Brain microvascular endothelial cell (primary cell): Measurements from ENCODE around the gene NCKIPSD.
A peak's percentile ranks its signal among the peaks of the same experiment; 100 is the strongest.

ENCODE experiments used
- DNase-seq: peaks from one replicate; pipeline ENCODE4 v3.0.0-alpha.2; 2020
- H3K27ac ChIP-seq: fragments of 250-450 bp; sonication (Bioruptor Pico); 2 replicates; pipeline ENCODE4 v1.5.1; 2020; ENCODE audit warnings: mild to moderate bottlenecking, moderate library complexity
- H3K27me3 ChIP-seq: fragments of 250-450 bp; sonication (Bioruptor Pico); replicated peaks from 2 replicates; pipeline ENCODE4 v1.5.1; 2020; ENCODE audit warnings: mild to moderate bottlenecking
- H3K36me3 ChIP-seq: fragments of 250-450 bp; sonication (Bioruptor Pico); replicated peaks from 2 replicates; pipeline ENCODE4 v1.5.1; 2020; ENCODE audit warnings: mild to moderate bottlenecking
- H3K4me3 ChIP-seq: 2 replicates; pipeline ENCODE4 v1.5.1; 2011; ENCODE audit warnings: low read depth, mild to moderate bottlenecking, control low read depth, low read length, moderate library complexity
- in situ Hi-C: cut with HindIII; loops from 2 replicates; pipeline ENCODE4 v1.10.0; 2017; ENCODE audit warnings: low sequenced_read_pairs, low pct_ligation_motif_present
- TF ChIP-seq, protein P1 (sequence below): IDR thresholded peaks from 2 replicates; pipeline ENCODE4 v1.5.1; 2011; ENCODE audit warnings: low read depth, mild to moderate bottlenecking, moderate library complexity, low read length, control low read depth, inconsistent platforms; ENCODE audit errors: missing control alignments

NCKIPSD gene

DNA sequence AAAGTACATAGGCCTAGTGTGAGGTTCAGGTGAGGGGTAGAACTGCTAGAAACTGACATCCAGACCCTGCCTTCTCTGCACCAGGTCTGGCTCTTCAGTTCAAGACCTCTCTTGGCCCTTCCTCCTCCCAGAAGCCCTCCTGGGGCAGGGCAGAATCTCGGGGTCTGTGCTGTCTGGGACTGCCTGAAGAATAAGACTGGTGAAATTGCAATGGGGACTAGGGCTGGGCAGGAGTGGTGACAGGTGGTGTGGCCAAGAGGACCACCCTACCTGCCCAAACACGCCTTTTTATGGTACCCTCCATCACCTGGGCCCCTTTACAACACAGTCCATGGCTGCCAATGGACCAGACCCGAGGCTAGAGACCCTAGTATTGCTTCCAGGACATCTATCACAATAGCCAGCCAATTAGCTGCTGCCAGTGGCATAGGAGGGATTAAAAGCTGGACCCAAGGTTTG lies 1.5 kb upstream of the NCKIPSD start:
- TF ChIP-seq, protein P1, sequence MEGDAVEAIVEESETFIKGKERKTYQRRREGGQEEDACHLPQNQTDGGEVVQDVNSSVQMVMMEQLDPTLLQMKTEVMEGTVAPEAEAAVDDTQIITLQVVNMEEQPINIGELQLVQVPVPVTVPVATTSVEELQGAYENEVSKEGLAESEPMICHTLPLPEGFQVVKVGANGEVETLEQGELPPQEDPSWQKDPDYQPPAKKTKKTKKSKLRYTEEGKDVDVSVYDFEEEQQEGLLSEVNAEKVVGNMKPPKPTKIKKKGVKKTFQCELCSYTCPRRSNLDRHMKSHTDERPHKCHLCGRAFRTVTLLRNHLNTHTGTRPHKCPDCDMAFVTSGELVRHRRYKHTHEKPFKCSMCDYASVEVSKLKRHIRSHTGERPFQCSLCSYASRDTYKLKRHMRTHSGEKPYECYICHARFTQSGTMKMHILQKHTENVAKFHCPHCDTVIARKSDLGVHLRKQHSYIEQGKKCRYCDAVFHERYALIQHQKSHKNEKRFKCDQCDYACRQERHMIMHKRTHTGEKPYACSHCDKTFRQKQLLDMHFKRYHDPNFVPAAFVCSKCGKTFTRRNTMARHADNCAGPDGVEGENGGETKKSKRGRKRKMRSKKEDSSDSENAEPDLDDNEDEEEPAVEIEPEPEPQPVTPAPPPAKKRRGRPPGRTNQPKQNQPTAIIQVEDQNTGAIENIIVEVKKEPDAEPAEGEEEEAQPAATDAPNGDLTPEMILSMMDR: no peak
- Histone ChIP-seq H3K4me3 (no peak overlapping the region), H3K27ac (no peak overlapping the region), H3K27me3 (no peaks in the 10 kb centered on the region), H3K36me3 (peaks cover 49% of the 10 kb centered on the region)
- no peak for DNase-seq
- in situ Hi-C loops: no loop called here

DNA sequence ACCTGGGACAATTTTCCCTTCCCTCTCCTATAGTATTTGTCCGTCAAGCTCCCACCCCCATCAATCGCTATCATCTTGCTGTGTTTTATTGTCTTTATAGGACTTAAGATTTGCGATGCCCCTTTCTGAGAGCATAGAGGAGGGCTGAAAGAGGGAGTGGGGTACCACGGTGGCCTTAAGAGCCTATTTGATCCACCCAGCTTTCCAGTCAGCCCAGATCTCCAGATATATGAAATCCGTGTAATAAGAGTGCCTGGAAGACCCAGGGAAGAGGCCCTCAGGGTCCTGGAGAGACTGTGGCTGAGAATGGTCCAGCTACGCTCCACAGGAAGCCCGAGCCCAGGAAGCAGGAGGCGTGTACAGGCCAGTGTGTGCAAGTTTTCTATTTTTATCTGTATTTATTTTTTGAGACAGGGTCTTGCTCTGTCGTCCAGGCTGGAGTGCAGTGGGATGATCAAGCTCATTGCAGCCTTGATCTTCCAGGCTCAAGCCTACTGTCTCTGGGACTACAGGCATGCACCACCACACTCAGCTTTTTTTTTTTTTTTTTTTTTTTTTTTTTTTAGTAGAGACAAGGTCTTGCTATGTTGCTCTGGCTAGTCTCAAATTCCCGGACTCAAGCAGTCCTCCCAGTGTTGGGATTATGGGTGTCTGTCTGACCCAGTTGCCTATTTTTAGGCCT lies 964 bp upstream of the NCKIPSD start:
- TF ChIP-seq, protein P1: no peak
- Histone ChIP-seq H3K27ac (no peak overlapping the region), H3K36me3 (peaks cover 43% of the 10 kb centered on the region), H3K27me3 (no peaks in the 10 kb centered on the region), H3K4me3 (no peak overlapping the region)
- in situ Hi-C loops: no loop called here
- DNase-seq: no peak

DNA sequence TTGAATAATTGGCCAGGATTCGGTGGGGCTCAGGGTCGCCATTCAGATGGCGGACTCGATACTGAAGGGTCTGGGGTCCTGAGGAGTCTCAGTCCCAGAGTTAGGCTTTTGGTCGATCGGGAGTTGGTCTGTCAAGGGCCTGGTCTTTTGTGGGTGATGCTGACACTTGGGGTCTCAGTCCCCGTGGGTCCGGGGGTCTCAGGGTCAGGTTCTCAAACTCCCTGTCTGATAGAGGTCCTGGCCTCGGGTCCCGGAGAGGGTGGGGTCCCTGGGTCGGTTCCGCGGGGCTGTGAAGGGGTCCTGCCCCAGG lies 467 bp downstream of the NCKIPSD start:
- TF ChIP-seq, protein P1: no peak
- Histone ChIP-seq H3K36me3 (peaks cover 44% of the 10 kb centered on the region), H3K4me3 (peak overlapping the region; percentile 87), H3K27me3 (no peaks in the 10 kb centered on the region), H3K27ac (no peak overlapping the region)
- in situ Hi-C loops: no loop called here
- no peak for DNase-seq

DNA sequence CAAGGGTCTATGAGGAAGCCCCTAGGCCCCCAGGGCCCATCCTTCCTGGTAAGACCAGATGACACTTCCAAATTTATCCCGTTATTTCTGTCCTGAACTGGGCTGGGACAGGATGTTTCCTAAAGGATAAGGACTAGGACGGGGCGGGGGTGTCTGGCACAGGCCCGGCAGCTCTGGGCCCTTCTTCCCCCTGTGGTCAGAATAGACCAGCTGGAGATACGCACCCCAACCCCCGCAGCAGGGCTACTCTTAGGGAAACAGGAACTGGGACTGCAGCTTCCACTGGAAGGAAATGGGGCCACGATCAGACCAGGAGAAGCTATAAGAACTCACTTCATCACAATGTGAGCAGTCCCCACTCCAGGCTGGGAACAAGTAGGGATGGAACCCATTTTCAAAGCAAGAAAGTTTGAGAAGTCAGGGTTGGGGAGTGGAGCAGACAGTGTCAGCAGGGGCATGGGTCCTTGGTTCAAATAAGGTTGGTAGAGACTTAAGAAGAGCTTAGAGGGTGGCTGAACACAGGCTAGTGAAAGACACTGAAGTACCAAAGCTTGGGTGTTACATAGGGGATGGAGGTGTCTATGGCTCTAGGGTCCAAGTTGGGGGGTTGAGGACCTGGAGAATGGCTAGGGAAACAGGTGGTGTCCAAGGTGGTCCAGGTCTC lies 1.1 kb downstream of the NCKIPSD start:
- Histone ChIP-seq H3K27me3 (no peaks in the 10 kb centered on the region), H3K27ac (no peak overlapping the region), H3K4me3 (peak overlapping the region; percentile 87), H3K36me3 (peaks cover 38% of the 10 kb centered on the region)
- no peak for DNase-seq
- in situ Hi-C loops: no loop called here
- TF ChIP-seq, protein P1: no peak

DNA sequence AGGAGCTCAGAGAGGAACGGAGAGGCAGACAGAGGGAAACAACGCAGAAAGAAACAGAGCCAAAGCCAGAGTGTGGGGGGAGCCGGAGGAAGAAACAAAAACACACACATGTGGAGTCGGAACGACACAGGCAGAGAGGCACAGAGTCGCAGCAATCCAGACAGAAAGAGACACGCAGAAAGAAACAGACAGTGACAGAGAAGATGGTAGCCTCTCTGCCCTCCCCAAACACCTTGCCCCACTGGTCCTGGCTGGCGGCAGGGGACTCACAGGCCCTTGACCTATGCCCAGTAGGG lies 1.7 kb downstream of the NCKIPSD start:
- in situ Hi-C loops: no loop called here
- TF ChIP-seq, protein P1: no peak
- H3K36me3 ChIP-seq: peaks cover 38% of the 10 kb centered on the region
- DNase-seq: no peak
- H3K27ac ChIP-seq: no peak overlapping the region
- no peaks in the 10 kb centered on the region for H3K27me3 ChIP-seq
- H3K4me3 ChIP-seq: peak overlapping the region; percentile 17

DNA sequence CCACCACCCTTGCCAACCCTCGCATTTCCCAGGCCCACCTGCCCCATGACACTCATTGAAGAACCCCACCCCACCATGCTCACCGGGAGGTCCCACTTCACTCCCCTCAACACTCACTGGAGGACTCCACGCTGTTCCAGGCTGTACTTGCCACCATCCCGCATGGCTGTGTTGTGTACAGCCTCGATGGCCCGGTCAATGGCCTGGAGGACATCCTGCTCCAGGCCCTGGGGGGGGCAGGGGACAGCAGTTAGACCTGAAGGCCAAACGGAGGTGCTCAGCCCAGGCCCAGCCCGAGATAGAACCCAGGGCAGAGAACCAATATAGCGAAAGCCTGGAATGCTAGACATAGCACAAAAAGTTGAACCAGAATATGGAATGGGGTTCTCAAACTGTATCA lies 2.9 kb downstream of the NCKIPSD start:
- H3K4me3 ChIP-seq: no peak overlapping the region
- no peaks in the 10 kb centered on the region for H3K27me3 ChIP-seq
- in situ Hi-C loops: no loop called here
- TF ChIP-seq, protein P1: no peak
- H3K36me3 ChIP-seq: peaks cover 33% of the 10 kb centered on the region
- no peak overlapping the region for H3K27ac ChIP-seq
- DNase-seq: no peak
